Kasumi-1 (cell line): ENCODE data around the gene BAG3.
"Not testable (repeated sequence)": the region's sequence is repeated elsewhere in the genome, so short reads cannot be mapped to it uniquely, and the experiment has no call there.

ENCODE experiments used
- DNase-seq, 2 experiments: peaks; one replicate each; lab custom pipeline; 2025; lab: John Stamatoyannopoulos, UW

Gene BAG3

DNA sequence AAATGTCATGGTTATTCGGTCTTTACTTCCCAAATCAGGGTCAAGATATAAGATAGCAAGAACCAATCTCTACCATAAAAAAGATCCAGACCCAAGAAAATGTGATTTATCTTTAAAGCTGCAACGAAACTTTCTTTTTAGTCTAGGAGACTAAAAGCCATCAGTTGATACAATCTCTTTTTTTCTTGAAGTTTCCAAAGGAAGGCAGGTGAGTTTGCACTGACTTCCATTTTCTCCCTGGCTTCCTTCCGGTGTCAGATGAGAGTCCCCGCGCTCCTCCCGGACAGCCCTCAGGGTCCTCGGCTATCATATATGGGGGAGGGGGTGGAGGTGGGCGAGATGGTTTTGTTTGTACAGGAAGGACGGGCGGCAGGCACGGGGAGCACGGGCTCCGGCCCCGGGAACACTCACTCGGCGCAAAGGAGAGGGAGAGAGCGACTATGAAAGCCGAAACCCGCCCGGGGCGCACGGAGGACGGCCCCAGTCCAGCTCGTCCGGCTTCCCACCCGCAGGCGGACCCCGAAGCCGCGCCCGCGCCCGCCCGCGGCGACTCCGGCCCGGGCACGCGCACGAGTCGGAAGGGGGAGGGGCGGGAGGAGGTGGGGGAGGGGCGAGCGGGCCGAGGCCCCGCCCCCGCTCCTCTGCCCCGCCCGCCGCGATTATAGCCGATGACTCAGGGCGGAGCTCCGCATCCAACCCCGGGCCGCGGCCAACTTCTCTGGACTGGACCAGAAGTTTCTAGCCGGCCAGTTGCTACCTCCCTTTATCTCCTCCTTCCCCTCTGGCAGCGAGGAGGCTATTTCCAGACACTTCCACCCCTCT is at the start of gene BAG3:
TSS of gene BAG3 (plus strand) at position 689 of the 822 bp plus-strand sequence. CDS start 296 bp downstream, outside the sequence.
- DNase-seq = peak; percentile 73 to 74

DNA sequence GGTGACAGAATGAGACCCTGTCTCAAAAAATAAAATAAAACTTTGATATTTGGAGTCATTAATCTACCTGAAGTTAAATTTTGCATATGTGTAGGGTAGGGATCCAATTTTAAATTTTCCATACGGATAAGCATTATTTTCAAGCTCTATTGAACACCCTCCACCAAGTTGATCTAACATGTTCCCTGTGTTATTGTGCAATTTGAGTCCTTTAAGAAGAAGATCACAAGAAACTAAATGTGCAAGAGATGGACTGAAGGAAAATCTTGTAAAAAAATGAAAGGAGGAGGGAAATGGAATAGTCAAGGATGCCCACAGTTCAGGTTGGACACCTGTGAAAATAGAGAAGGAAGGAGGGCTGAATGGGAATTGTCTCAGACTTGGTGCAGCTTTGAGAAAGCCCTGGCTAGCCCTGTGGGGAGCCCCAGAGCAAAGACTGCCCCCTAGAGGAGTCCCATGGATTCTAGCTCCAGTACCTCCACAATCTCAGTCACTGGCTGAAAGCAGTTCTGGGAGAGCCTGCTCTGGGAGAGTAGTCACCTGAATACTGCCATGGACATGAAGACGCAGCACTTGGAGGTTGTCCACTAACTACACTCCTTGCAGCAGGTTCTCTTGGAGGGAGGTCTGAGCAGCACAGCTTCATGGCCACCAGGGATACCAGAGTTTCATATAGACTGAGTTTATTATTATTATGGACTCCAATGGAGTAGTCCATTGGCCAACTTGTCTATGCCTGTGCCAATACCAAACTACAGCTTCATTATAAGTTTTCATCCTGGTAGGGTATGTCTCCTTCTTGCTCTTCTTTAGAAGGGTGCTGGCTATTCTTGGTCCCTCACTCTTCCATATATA is 48.7 kb upstream of the BAG3 start:
- peak; percentile 69 to 71 for DNase-seq

DNA sequence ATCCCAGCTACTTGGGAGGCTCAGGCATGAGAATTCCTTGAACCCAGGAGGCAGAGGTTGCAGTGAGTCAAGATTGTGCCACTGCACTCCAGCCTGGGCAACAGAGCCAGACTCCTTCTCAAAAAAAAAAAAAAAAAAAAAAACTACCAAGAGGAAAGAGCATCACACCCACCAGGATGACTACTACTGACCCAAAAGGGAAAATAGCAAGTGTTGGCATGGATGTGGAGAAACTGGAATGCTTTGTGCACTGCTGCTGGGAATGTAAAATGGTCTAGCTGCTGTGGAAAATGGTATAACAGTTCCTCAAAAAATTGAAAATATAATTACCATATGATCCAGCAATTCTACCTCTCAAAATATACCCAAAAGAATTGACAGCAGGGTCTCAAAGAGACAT is 46.7 kb upstream of the BAG3 start:
- DNase-seq = no peak

DNA sequence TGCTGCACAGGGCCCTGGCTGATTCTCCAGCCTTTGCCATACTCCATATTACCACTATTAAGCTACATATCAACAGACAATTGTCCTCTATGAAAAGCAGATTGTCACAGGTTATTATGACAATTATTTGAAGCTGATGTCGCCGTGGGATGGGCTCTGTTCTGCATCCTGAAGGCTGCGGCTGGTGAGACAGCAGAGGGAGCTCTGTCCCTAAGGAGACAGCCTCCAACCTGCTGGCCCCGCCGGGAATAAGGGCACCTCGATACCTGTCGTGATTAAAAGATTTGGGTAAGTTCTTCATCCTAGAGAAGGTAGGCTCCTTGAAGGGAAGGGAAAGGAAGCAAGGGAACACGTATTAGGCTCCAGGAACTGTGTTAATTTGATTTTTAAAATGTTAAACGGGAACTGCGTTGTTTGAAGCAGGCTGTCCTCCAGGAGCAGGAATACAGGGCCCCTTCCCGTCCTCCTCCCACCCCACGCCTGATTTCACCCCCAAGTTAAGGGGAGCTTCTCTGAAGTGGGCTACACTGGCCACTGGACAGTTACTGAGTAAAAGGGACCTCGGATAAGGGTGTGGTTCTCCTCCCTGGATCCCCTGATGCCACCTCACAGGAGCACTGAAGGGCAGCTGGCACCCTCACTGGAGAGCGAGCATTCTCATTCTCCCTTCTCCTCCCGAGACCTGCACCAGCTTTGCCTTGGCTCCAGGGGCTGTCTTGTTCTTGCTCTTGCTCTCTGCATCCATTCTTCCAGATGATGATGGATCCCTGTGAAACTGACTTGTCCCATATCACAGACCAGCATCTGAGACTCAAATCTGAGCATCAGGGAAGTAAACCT is 42.6 kb upstream of the BAG3 start:
- DNase-seq = peak; percentile 45 to 69

DNA sequence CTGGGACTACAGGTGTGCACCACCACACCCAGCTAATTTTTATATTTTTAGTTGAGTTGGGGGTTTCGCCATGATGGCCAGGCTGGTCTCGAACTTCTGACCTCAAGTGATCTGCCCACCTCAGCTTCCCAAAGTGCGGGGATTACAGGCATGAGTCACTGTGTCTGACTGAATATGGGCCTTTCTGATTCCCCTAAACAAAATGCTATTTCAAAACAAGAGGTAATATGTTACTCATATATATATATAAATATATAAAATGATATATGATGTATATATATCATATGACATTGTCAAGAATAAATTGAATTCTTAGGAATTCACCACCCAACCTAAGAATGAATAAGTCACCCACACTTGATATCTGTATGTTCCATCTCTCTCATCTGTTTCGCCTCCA is 41.7 kb upstream of the BAG3 start:
- DNase-seq = no peak

DNA sequence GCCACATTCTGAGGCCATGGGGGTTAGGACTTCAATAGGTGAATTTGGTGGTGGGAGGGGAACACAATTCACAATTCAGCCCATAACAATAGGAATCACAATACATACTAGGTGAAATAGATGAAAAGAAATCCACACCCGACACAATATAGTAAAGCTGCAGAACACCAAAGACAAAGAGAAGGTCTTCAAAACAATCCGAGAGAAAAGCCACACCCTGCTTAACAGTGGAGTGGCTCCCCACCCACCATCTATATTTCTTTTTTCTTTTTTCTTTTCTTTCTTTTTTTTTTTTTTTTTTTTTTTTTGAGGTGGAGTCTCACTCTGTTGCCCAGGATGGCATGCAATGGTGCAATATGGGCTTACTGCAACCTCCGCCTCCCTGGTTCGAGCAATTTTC is 39.7 kb upstream of the BAG3 start:
- DNase-seq = no peak

DNA sequence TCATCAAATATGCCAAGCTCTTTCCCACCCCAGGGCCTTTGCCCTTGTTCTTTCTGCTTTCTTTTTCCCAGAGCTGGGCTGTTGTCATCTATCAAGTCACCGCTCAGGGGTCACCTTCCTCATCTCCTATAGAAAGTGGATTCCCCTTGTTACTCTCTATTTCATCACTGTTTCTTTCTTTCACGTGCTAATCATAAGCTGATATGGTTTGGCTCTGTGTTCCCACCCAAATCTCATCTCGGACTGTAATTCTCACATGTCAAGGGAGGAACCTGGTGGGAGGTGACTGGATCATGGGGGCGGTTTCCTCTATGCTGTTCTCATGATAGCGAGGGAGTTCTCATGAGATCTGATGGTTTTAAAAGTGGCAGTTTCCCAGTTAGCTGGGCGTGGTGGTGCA is 37.4 kb upstream of the BAG3 start:
- DNase-seq = no peak

DNA sequence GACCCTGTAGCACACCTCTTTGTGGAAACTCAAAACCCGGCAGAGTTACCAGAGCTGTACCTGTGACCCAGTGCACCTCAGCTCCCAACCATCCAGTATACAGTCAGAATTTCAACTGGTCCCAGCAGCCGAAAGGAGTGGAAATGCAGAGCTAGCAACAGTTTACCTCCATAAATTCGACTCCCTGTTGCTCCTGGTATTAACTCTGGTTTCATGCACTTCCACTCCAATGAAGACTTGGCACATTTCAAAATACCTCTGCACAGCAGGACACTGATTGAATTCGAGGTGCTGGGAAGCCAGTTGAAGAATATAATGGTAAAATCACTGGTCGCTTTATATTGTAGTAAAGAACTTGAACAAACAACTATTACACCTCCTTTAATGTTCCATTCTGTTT is 36.5 kb upstream of the BAG3 start:
- DNase-seq = no peak

DNA sequence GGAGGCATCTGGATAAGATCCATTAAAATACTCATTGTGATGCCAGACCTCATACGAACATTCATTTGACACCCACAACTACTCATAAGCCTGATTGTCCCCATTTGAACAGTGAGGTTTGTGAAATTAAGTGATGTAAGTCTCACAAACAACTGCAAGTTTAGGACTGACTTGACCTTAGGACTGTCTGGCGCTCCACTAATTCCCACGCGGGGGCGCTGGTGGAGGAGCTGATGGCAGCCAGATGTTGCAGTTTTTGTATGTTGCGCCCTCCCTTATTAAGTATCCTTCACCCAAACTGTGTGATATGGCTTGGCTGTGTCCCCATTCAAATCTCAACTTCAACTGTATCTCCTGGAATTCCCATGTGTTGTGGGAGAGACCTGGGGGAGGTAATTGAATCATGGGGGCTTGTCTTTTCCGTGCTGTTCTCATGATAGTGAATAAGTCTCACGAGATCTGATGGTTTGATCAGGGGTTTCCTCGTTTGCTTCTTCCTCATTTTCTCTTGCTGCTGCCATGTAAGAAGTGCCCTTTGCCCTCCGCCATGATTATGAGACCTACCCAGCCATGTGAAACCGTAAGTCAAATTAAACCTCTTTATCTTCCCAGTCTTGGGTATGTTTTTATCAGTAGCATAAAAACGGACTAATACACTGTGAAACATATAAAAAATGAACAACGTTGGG is 34.2 kb upstream of the BAG3 start:
- DNase-seq = no peak

DNA sequence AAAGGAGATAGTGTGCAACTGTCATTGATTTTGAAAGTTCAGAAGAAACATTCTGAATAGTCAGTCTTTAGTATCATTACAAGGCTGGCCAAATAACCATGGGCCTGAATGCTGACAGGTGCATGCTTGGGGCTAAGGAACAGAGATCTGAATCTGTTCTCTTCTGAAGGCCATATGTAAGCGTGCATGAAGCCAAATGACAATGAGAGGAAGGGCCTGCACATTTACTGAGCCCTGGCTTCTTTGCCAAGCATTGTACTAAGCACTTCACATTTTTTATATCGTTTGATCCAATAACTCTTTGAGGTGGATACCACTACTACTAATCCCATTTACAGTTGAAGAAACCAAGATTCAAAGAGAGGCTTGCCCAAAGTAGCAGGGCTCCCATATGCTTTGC is 32.0 kb upstream of the BAG3 start:
- no peak for DNase-seq

DNA sequence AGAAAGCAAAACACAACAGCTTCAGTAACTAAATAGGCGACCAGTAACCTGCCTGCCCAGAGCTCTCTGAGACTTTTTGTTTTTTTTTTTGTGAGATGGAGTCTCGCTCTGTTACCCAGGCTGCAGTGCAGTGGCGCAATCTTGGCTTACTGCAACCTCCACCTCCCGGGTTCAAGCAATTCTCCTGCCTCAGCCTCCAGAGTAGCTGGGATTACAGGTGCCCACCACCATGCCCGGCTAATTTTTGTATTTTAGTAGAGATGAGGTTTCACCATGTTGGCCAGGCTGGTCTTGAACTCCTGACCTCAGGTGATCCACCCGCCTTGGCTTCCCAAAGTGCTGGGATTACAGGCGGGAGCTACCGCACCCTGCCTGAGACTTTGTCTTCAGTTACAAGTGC is 31.4 kb upstream of the BAG3 start:
- not testable (repeated sequence) for DNase-seq

DNA sequence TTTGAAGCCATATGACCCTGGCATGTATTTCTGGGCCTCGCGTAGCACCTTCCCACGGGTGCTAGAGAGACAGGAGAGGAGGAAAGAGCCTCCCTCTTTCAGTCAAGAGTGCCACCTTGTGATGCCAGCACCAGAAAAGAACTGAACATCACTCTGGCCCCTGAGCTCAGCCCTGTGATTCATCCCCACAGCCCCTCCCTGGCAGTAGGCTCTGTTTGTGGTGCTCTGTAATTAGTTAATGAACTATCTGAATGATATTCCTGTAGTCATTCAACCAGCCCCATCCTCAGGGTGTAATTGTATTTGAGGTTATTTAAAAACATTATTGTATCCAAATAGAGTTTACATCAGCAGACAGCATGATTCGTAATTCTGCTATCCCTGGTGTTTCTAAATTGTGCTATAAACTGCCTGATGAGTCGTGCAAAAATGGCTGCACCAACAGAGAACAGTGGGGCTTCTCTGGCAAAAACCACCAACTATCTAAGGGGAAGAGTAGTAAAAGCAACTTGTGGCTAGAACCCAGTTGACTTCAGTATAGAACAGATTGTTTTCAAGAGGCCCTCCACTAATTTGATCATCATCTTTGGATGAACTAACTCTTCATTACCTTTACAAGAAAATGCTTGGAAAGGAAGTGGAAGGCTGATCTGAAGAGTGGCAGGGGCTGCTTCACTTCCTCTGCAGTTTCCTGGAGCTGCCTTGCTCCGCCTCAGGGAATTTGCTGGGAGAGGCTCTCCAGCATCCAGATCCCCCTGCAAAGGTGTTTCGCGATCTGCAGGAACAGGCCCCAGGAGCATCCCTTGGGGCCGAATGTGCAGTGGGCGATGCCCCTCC is 30.7 kb upstream of the BAG3 start:
- peak; percentile 15 to 58 for DNase-seq

DNA sequence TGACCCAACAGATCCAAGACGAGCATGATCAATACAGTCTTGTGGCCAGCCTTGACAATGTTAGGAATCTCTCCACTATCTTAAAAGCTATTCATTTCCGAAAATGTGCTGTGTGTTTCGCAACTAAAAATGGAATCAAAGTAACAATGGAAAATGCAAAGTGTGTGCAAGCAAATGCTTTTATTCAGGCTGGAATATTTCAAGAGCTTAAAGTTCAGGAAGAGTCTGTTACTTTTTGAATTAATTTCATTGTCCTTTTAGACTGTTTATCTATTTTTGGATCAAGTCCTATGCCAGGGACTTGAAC is 30.1 kb upstream of the BAG3 start:
- DNase-seq = no peak

DNA sequence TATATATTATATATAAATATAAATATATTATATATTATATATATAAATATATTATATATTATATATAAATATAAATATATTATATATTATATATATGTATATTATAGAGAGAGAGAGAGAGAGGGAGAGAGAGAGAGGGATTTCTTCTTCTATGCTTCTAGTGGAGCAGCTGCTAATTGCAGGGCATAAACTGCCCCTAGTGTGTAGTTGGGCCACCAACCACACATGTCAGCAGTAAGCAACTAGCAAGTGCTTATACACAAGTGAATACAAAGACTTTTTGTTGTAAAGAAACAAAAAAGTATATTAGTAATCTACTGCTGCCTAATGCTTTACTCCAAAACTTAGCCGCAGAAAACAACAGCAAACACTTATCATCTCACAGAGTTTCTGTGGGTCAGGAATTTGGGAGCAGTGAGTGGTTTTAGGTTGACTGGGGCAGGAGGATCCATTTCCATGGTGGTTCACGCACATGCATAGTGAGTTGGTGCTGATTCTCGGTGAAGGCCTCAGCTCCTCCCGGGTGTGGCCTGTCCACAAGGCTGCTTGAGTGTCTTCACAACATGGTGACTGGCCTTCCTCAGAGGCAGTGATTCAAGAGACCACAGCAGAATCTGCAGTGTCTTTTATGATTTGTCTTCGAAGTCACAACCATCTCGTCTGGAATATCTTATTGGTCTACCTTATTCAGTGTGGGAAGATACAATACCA is 25.5 kb upstream of the BAG3 start:
- DNase-seq = peak; percentile 28 to 49

DNA sequence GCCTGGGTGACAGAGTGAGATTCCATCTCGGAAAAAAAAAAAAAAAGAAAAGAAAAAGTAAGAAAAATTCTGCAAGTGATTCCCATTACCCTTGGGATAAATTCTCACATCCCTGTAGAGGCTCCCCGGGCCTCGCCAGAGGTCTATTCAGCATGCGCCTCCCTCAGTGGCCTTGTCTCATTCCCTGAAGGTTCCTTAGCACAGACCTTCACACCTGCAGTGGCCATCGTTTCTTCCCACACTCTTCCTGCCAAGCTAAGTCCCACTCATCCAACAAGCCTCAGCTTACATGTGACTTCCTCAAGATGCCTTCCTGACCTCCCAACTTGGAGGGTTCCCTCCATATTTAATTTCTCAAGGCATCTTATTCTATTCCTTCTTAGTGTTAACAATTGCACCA is 20.9 kb upstream of the BAG3 start:
- DNase-seq = no peak

DNA sequence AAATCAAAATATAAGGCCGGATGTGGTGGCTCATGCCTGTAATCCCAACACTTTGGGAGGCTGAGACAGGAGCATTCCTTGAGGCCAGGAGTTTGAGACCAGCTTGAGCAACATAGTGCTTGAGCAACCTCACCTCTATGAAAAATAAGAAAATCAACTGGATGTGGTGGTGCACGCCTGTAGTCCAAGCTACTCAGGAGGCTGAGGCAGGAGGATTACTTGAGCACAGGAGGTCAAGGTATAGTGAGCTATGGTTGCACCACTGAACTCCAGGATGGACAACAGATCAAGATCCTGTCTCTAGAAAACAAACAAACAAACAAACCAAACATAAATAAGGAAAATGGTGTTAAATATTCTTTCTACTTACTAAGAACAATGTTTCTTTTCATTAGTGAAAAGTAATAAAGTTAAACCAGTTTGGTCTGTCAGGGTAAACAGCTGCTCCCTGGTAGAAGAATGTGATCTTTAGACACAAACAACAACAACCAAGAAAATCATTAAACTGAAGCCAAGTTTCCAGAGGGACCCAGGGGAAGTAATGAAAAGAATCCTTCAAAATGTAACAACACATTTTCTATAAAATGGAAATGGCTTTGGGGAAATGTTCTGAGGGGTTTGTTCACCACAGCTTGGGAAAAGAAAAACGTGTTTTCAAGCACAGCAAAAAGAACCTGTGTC is 17.5 kb upstream of the BAG3 start:
- no peak for DNase-seq

DNA sequence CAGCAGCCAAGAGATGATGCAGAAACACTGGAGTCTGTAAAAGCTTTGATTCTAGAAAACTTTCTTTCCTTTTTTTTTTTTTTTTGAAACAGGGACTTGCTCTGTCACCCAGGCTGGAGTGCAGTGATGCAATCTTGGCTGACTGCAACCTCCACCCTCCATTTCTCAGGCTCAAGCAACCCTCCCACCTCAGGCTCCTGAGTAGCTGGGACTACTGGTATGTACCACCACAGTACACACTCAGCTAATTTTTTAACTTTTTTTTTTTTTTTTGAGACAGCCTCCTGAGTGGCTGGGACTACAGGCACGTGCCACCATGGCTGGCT is 17.0 kb upstream of the BAG3 start:
- DNase-seq = no peak

DNA sequence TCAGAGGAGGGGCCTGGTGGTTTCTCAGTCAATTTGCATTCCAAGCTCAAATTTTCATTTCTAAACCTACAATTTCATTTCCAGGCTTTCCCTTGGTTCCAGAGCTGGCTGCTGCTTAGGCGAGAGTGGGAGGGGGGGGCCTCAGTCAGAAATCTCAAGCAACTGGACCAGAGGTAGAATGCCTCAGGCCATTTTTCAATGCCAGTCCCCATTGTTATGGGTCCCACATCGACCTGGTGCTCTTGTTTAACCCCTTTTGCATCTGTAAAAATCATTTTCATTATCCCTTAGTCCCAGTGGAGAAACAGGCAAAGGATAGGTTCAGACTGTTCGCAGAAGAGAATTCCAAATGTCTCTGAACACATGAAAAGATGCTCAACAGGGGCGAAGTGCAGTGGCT is 13.5 kb upstream of the BAG3 start:
- DNase-seq = no peak

DNA sequence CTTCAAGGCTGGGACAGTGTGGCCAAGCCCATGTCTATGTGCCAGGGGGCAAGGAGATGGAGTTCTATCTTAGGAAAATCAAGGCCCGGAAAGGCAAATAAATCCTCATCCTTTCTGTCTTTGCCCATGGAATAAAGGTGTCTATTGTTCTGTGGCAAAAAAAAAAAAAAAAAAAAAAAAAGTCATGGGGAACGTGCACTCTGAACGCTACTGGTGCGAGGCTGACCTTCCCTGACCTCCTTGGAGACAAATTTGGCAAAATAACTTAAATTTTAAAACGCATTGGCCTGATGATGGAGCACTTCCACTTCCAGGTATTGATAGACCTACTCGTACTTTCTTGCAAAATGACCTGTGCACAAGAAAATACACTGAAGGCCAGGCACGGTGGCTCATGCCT is 12.2 kb upstream of the BAG3 start:
- no peak for DNase-seq

DNA sequence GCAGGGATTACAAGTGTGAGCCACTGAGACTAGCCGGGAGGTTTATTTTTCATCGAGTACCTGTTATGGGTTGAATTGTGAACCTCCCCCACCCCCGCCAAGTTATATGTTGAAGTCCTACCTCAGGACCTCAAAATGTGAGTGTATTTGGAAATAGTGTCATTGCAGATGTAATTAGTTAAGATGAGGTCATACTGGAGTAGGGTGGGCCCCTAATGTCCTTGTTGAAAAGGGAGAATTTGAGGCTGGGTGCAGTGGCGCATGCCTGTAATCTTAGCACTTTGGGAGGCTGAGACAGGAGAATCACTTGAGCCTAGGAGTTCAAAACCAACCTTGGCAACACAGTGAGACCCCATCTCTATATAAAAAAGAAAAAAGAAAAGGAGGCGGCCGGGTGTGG is 10.8 kb upstream of the BAG3 start:
- DNase-seq = no peak
